Prostate gland (tissue), 2 donors: ENCODE data around the gene BAZ1B. TPM values are rescaled to one million over a fixed set of nuclear protein-coding genes. Genes with fewer than 3 reads are reported as not detected.
"Not testable (repeated sequence)": the region's sequence is repeated elsewhere in the genome, so short reads cannot be mapped to it uniquely, and the experiment has no call there.

Experiments
- DNase-seq: peaks from one replicate; pipeline ENCODE4 v3.0.0-alpha.2; 2019; ENCODE audit warnings: low spot score
- H3K27ac ChIP-seq, 2 donors: fragments of 200-600 bp; sonication (generic); 2 replicates each; pipeline ENCODE4 v1.5.1; 2017 to 2019
- H3K27me3 ChIP-seq: fragments of 200-600 bp; sonication (generic); replicated peaks from 2 replicates; pipeline ENCODE4 v1.5.1; 2019; ENCODE audit not compliant: insufficient read depth
- H3K36me3 ChIP-seq, 2 donors: fragments of 200-600 bp; sonication (generic); 1 replicate in 1 of 2; 2 replicates in 1 of 2; pipeline versions ENCODE4 v1.5.1 to v1.8.1; 2017 to 2019
- H3K4me1 ChIP-seq: fragments of 200-600 bp; sonication (generic); replicated peaks from 2 replicates; pipeline ENCODE4 v1.5.1; 2019
- H3K4me3 ChIP-seq, 2 donors: fragments of 200-600 bp; sonication (generic); 2 replicates each; pipeline ENCODE4 v1.5.1; 2017 to 2019
- H3K9me3 ChIP-seq: fragments of 200-600 bp; sonication (generic); 2 replicates; pipeline ENCODE4 v1.5.1; 2017
- POLR2A ChIP-seq: fragments of 450-650 bp; IDR thresholded peaks from one replicate; pipeline ENCODE4 v1.6.1; 2016; ENCODE audit warnings: antibody characterized with exemption, mild to moderate bottlenecking
- POLR2AphosphoS5 ChIP-seq: sonication (generic); formaldehyde crosslinking; IDR thresholded peaks from one replicate; pipeline ENCODE4 v1.6.1; 2017; ENCODE audit warnings: antibody characterized with exemption
- WGBS: methylation state at CpG from one replicate; pipeline ENCODE4 v1.1.5; 2018; 5-methylcytosine and 5-hydroxymethylcytosine counted together
- intact Hi-C: fragments of 100-400 bp; cut with DNase I; formaldehyde crosslinking; loops from one replicate; pipeline ENCODE4 v1.14.2; 2022
- total RNA-seq, 2 donors: library from RNA; depleted of rRNA; stranded (reverse); fragments of >200 nt; gene quantifications; one replicate each; pipeline ENCODE4 v1.1.0, GENCODE V29; 2016
- TF ChIP-seq, protein P1 (sequence below), 4 experiments: fragments of 200-600 bp in 2 of 4; fragments of 450-650 bp in 2 of 4; sonication (generic) in 2 of 4; IDR thresholded peaks; 1 replicate in 3 of 4; 2 replicates in 1 of 4; pipeline ENCODE4 v1.5.1; 2016 to 2019; ENCODE audit warnings: antibody characterized with exemption in 4 of 4, mild to moderate bottlenecking in 2 of 4, moderate library complexity in 2 of 4

Gene BAZ1B
- total RNA-seq, 2 donors from 2014 or later: 43.4 to 56.4 TPM

DNA sequence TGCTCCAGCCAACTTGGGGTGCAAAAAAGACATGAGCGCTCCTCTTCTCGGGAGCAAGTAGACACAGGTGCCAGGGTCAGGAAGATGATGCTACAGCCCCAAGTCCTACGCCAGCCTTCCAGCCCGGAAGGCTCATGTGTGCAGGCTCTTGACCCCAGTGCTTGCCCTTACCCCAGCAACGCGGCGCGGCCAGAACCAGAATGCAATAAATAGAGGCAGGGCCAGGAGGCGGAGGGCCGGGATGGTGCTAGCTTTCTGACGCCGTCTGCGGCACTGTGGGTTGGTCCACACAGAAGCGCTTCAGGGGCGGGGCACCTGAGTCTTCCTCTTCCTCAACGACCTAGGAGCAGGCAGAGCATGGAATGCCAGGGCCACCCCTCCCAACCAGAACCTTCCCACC lies 15.0 kb upstream of the BAZ1B start:
- no peak for DNase-seq
- WGBS: 87% methylated on average over 16 of the region's 16 CpGs
- Histone ChIP-seq H3K27ac (no peak overlapping the region), H3K27me3 (no peaks in the 10 kb centered on the region), H3K9me3 (no peaks in the 10 kb centered on the region), H3K4me1 (no peaks in the 10 kb centered on the region), H3K36me3 (peaks cover 15 to 38% of the 10 kb centered on the region in 2 donors), H3K4me3 (no peak overlapping the region)
- no peak for TF ChIP-seq POLR2AphosphoS5
- TF ChIP-seq, protein P1, sequence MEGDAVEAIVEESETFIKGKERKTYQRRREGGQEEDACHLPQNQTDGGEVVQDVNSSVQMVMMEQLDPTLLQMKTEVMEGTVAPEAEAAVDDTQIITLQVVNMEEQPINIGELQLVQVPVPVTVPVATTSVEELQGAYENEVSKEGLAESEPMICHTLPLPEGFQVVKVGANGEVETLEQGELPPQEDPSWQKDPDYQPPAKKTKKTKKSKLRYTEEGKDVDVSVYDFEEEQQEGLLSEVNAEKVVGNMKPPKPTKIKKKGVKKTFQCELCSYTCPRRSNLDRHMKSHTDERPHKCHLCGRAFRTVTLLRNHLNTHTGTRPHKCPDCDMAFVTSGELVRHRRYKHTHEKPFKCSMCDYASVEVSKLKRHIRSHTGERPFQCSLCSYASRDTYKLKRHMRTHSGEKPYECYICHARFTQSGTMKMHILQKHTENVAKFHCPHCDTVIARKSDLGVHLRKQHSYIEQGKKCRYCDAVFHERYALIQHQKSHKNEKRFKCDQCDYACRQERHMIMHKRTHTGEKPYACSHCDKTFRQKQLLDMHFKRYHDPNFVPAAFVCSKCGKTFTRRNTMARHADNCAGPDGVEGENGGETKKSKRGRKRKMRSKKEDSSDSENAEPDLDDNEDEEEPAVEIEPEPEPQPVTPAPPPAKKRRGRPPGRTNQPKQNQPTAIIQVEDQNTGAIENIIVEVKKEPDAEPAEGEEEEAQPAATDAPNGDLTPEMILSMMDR (IDR thresholded peaks at IDR 0.05): no peak
- intact Hi-C loops: no loop called here

DNA sequence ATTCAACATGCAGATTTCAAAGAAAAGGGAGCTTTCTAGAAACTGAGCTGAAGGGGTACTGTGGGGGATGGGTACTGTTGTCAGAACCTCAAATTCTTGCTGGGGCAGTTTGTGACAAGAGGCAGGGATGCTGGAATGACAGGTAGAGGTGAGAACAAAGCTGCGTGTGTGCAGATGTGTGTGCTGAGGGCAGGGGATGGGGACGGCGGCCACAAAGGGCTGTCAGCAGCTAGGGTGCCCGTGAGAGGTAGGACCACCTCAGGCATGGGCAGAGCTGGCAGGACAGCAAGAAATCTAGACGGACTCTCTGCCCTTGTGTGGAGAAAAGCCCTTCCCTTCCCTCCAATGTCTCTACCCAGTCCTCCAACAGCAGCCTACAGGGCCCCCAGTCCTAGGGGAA lies 14.4 kb upstream of the BAZ1B start:
- TF ChIP-seq POLR2A (no peak), POLR2AphosphoS5 (no peak)
- TF ChIP-seq, protein P1 (IDR thresholded peaks at IDR 0.05): no peak
- no peaks in the 10 kb centered on the region for H3K4me1 ChIP-seq
- no peak overlapping the region for H3K27ac ChIP-seq
- intact Hi-C loops: no loop called here
- H3K27me3 ChIP-seq: no peaks in the 10 kb centered on the region
- 78% methylated on average over 5 of the region's 5 CpGs for WGBS
- no peaks in the 10 kb centered on the region for H3K9me3 ChIP-seq
- H3K4me3 ChIP-seq: no peak overlapping the region
- peaks cover 15 to 38% of the 10 kb centered on the region in 2 donors for H3K36me3 ChIP-seq
- DNase-seq: no peak

DNA sequence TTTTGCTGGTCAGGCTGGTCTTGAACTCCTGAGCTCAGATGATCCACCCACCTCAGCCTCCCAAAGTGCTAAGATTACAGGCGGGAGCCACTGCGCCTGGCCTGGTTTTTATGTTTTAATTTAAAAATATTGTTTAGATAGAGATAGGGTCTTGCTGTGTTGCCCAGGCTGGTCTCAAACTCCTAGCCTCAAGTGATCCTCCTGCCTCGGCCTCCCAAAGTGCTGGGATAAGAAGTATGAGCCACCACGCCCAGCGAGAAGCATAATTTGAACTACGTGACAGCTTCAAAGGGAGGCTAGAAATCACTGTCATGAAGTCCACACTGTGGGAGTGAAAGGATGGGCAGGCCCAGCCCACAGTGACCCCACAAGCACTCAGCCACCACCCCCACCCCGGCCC lies 13.8 kb upstream of the BAZ1B start:
- H3K27me3 ChIP-seq, intact Hi-C loops, H3K27ac ChIP-seq, H3K4me3 ChIP-seq, H3K9me3 ChIP-seq, H3K4me1 ChIP-seq, DNase-seq: not testable (repeated sequence)
- WGBS: 93% methylated on average over 7 of the region's 7 CpGs
- H3K36me3 ChIP-seq: peaks cover 15 to 38% of the 10 kb centered on the region in 2 donors

DNA sequence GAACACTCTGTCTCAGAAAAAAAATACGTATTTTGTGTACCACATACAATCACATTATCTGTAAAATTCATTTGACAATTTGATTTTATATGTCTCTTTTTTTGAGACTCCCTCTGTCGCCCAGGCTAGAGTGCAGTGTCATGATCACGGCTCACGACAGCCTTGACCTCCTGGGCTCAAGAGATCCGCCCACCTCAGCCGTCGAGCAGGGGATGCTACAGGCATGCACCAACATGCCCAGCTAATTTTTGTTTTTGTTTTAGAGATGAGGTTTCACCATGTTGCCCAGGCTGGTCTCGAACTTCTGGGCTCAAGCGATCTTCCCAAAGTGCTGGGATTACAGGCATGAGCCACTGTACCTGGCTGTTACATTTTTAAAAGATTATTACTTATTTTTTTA lies 11.6 kb upstream of the BAZ1B start:
- H3K4me3 ChIP-seq: no peak overlapping the region
- no peaks in the 10 kb centered on the region for H3K4me1 ChIP-seq
- peaks cover 6 to 28% of the 10 kb centered on the region in 2 donors for H3K36me3 ChIP-seq
- H3K27ac ChIP-seq: no peak overlapping the region
- intact Hi-C loops: no loop called here
- H3K27me3 ChIP-seq: no peaks in the 10 kb centered on the region
- WGBS: 68% methylated on average over 9 of the region's 9 CpGs
- no peaks in the 10 kb centered on the region for H3K9me3 ChIP-seq
- no peak for DNase-seq
- no peak for TF ChIP-seq POLR2AphosphoS5
- no peak for TF ChIP-seq POLR2A

DNA sequence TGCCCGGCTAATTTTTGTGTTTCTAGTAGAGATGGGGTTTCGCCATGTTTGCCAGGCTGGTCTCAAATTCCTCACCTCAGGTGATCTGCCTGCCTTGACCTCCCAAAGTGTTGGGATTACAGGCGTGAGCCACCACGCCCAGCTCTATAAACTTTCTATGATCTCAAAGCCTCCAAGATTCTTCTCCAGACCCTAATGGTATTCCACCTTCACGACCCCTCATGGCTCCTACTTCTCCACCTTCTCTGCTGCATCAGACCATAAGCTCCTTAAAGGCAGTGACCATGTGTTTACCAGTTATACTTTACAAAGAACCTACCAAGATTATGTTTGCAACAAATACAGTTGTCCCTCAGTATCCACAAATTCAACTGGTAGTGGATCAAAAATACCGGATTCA lies 10.1 kb upstream of the BAZ1B start:
- intact Hi-C loops: no loop called here
- peaks cover 6 to 15% of the 10 kb centered on the region in 2 donors for H3K36me3 ChIP-seq
- WGBS: 96% methylated on average over 6 of the region's 6 CpGs
- H3K4me3 ChIP-seq: no peak overlapping the region
- no peak overlapping the region for H3K27ac ChIP-seq
- TF ChIP-seq, protein P1 (IDR thresholded peaks at IDR 0.05): no peak
- TF ChIP-seq POLR2A (no peak), POLR2AphosphoS5 (no peak)
- no peaks in the 10 kb centered on the region for H3K9me3 ChIP-seq
- H3K4me1 ChIP-seq: no peaks in the 10 kb centered on the region
- H3K27me3 ChIP-seq: no peaks in the 10 kb centered on the region
- DNase-seq: no peak

DNA sequence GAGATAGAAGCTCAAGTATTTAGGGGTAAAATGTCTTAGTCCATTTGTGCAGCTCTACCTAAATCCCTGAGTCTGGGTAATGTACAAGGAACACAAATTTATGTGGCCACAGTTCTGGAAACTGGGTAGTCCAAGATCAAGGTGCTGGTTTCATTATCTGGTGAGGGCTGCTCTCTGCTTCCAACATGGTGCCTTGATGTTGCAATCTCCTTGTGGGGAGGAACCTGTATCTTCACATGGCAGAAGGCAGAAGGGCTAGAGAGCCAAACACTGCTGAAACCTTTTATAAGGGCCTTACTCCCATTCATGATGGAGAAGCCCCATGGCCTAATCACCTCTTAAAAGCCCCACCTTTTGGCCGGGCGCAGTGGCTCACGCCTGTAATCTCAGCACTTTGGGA lies 8.7 kb upstream of the BAZ1B start:
- no peaks in the 10 kb centered on the region for H3K4me1 ChIP-seq
- 94% methylated on average over 3 of the region's 3 CpGs for WGBS
- no peak overlapping the region for H3K4me3 ChIP-seq
- no peak overlapping the region for H3K27ac ChIP-seq
- H3K27me3 ChIP-seq: no peaks in the 10 kb centered on the region
- TF ChIP-seq POLR2AphosphoS5: no peak
- TF ChIP-seq, protein P1 (IDR thresholded peaks at IDR 0.05): no peak
- TF ChIP-seq POLR2A: no peak
- no peaks in the 10 kb centered on the region for H3K9me3 ChIP-seq
- intact Hi-C loops: no loop called here
- DNase-seq: no peak
- H3K36me3 ChIP-seq: peaks cover 0 to under 1% of the 10 kb centered on the region in 2 donors
